Ecto neural progenitor cell (in vitro differentiated cells): ENCODE data around the gene AGPAT3.

ENCODE experiments used
- DNase-seq: peaks from one replicate; pipeline ENCODE4 v3.0.0-alpha.2; 2018; ENCODE audit warnings: low spot score

Gene AGPAT3

DNA sequence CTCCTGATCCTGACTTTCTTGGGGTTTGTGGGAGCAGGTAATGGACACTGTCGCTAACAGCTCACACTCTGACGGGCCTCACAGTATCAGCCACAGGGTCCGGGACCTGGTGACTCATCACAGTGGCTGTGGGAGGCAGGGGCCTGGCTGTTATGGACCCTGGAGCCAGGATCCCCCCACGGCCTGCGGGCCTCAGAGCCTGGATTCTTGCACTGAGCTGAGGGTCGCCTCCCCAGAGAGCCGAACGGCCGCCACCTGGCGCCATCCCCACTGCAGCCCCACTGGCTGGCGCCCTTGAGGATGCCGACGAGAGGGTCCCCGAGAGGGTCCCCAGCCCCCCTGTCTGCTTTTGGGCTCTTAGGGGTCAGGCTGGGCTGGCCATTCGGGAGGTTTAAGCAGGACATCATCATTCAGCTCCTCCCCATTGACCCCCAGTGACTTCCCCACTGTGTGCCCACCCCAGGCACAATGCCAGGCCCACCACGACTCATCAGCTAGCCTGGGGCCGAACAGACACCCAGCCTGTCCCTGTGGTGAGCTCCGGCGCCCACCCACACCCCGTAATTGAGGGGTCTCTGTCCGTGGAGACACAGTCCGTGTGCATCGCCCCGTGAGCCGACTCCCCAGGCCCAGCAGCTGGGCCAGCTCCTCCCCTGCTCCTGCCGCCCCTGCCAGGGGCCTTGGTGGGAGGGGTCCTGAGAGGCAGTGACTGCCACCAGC, 116.3 kb downstream of the AGPAT3 start:
- no peak for DNase-seq

DNA sequence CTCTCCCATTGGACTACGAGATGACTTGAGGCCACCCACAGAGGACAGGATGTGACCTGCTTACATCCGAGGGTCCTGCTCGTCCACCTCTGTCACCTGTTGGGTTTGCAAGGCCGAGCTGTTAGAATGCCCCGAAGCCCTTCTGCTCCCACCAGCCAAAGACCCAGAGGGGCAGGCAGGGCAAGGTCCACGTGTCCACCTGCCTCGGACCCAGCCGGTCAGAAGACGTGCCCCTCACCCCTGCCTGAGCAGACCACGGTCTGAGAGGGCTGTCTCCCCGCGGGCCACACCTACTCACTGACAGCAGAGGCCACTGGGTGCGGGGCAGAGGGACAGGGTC, 116.8 kb downstream of the AGPAT3 start:
- DNase-seq = no peak

- DNase-seq = no peak
These were observed 117.6 kb downstream of the AGPAT3 start for GRCh38 chr21:43982489-43983078.

DNA sequence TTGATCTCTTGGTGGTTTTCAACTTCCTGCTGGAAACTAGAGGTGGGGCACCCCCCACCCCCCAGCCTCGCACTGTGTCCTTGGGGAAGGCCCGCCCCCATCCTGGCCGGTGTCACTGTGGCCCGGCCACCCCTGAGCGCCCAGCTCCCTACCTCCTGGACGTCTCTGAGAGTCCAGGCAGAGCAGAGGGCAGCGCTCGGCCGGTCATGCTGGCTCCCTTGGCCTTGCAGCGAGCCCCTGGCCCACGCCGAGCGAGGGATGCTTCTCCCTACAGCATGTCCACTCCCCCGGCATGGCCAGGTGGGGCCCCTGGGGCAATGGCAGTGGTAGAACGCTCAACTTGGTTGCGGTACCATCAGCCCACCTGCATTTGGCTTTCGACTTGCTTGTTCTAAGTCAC, 118.4 kb downstream of the AGPAT3 start:
- no peak for DNase-seq

DNA sequence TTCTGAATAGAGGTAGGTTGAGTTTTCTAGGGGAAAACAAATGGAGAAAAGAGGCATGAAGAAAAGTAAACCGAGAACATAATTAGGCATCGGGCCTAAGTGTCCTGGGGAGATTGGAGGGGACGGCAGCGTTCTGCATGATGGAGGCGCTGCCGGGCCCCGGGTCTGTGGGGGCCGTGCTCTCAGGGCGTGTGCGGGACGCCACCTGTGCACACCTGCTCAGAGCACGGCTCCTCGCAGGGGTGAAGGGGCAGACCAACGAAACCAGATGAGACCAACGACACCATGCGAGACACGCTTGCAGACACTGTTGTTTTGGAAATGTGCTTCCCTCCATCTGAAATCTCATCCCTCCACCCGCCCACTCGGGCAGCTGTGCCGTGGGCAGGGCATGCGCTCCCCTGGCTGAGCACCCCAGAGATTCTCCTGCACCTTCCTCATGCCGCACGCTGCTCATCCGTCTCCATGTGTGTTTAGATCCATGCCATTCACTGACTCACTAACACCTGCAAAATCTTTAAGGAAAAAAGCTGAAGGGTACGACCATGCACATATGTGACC, 118.9 kb downstream of the AGPAT3 start:
- no peak for DNase-seq

DNA sequence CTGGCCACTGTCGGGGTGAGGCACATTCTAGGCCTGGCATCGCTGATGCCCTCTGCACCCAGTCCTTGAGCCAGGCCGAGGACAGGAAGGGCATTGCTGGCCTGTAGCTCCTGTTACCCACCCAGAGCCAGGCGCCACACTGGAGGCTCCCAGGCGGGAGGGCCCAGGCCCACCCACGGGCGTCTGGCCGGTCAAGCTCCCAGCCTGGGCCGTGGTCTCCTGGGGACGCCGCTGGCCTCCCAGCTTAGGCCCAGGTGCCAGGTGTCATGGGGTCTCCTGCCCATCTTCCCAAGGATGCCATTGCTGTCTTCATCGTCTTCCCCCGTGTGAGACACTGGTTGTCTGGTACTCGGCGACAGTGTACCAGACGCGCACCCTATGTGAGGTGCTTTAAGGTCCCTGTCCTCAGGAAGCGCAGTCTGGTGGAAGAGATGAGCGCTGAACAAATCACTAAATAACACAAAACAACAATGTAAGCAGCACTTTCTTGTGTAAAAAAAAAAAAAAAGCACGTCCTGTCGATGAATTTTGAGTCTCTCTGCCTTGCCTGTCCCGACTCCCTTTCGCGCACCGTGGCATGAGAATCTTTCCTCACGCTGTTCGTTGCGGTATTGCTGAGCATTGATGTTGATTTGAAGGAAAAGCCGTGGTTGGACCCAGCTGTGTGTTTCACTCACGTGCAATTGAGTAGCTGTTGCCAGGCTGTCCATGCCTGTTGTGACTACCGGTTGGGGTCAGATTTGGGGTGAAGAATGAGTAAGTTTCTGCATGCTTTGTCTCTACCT, 120.1 kb downstream of the AGPAT3 start:
- DNase-seq = no peak

- peak; percentile 69 for DNase-seq
These were observed 120.7 kb downstream of the AGPAT3 start for GRCh38 chr21:43985690-43986251.

- no peak for DNase-seq
These were observed 121.8 kb downstream of the AGPAT3 start for GRCh38 chr21:43986544-43987451.

GRCh38 chr21:43987509-43987908, 122.5 kb downstream of the AGPAT3 start:
- DNase-seq = no peak

DNA sequence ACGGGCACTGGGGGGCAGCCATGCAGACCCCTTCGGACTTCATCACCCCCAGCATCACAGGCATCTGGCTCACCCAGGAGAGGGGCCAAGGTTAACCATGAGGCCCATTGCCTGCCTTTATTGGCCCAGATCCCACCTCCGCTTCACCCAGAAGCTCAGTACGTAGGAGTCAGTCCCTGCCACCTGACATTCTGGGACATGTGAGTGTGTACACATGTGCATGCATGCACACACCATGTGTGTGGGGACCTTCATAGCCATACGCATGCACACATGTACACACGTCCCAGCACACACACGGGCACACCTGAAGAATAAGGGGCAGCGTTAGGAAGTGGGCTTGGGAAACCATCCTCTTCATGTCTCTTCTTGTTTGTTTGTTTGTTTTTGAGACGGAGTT, 123.0 kb downstream of the AGPAT3 start:
- DNase-seq = no peak

DNA sequence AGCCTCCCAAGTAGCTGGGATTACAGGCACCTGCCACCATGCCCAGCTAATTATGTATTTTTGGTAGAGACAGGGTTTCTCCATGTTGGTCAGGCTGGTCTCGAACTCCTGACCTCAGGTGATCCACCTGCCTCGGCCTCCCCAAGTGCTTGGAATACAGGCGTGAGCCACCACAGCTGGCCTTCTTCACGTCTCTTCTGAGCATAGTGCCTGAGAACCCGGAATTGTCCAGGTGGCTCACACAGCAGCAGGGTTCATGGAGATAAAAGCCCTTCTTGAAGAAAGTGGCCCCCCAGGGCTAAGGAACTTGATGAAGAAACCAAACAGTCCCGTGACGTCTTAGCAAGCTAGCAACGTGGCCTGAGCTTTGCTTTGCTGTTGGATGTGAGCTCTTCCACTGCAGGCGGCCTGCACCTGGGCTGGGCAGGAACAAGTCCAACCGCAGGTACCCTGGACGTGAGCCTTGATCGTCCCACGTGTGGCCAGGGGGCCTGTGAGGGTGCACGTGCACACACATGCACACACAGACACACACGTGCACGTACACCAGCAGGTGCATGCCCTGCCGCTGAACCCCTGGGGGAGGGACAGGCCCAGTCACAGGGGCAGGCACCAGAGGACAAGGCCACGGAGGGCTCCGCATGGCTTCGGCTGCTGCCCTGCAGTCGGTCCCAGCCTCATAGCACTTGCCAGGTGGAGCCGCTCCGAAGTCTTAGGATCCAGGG, 123.6 kb downstream of the AGPAT3 start:
- no peak for DNase-seq

DNA sequence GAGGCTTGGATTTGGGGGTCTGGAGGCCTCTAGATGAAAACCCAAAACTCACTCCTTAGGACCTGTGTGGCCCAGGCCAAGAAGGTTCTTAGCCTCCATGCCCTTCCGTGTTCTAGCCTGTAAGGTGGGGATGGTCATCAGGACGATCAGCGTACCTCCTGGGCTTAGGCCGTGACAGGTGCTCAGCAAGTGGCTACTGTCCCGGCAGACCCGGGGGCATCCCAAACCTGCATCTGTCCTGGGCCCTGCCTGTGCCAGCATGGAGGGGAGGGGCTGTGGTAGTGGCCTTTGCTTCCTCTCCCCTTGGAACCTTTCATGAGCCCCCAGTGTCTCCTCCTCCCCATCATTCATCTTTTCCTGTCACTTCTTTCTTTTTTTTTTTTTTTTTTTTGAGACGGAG, 124.4 kb downstream of the AGPAT3 start:
- DNase-seq = no peak

- no peak for DNase-seq
These were observed 126.5 kb downstream of the AGPAT3 start for GRCh38 chr21:43991447-43991991.

- no peak for DNase-seq
These were observed 127.1 kb downstream of the AGPAT3 start for GRCh38 chr21:43992121-43992520.

DNA sequence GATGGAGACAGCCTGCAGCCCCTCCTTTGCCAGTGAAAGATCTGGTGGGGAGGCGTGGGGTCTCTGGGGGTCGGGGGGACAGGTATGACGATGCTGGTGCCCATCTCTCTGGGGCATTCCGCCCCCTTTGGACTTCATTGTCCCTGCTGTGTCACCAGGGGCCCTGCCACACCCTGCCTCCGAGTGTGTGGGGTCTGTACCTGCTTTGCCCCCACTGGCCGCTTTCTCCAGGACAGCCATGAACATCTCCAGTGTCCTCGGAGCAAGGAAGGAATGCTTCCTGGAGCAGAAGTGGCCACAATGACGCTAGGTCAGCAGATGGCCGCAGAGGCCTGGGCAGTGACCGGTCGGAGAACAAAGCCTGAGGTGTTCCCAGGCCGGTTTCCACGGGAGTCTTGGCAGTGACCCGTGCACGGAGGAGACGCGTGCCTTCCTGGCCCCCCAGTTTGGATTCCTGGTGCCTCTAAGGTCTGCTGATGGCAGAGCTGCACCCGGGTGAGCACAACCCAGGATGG, 128.5 kb downstream of the AGPAT3 start:
- DNase-seq = no peak

GRCh38 chr21:43994085-43994484, 129.1 kb downstream of the AGPAT3 start:
- DNase-seq = no peak

DNA sequence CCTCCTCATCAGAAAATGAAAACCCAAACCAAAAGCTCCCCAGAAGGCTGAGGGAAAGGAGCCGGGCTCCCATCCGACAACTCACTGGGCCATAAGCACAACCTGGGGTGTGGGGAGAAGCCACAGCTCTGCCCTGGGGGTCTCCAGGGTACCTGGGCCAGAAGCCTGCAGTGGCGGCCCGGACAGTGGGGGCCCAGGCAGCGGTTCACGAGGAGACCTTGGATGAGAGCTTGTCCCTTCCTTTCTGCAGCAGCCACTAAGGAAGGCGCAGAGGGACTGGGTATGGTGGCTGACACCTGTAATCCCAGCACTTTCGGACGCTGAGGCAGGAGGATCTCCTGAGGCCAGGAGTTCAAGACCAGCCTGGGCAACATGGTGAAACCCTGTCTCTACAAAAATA, 129.6 kb downstream of the AGPAT3 start:
- DNase-seq = no peak

GRCh38 chr21:43995521-43996105, 130.6 kb downstream of the AGPAT3 start:
- DNase-seq = no peak

DNA sequence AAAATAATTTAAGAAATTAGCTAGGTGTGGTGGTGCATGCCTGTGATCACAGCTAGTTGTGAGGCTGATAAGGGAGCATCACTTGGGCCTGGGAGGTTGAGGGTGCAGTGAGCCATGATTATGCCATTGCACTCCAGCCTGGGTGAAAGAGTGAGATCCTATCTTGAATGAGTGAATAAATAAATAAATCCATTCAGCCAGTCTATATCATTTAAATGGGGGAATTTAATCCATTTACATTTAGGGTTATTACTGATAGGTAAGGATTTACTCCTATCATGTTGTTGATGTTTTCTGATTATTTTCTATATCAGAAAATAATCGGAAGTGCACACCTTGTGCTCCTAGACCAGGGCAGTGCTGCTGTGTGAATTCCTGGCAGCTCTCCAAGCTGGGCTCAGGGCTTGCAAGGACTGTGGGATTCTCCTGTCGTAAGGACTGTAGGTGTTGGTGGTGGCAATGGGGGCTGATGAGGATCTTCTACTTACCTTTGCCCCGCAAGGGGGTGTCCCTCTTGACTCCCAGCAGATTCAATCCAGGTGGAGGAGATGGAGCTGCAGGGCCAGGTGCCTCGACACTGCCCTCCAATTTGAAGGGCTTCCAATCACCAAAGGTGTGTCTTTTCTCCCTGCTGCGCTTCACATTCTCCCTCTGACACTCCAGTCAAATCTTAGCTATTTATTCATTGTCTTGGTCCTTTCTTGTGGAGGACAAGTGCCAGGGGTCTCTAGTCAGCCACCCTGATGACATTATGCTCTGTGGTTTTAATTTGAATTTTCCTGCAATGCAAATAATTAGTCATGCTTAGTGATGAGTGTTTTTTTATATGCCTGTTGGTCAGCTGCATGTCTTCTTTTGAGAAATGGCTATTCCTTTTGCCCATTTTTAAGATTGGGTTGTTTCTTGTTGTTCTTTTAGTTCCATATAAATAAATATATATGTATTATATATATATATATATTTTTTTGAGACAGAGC, 133.0 kb downstream of the AGPAT3 start:
- DNase-seq = no peak
